NK-92 (cell line): ENCODE measurements around the gene TARBP2.

ENCODE experiments used
- DNase-seq: peaks from one replicate; lab custom pipeline; 2025; ENCODE audit not compliant: unreplicated experiment; lab: John Stamatoyannopoulos, UW

TARBP2 gene, protein sequence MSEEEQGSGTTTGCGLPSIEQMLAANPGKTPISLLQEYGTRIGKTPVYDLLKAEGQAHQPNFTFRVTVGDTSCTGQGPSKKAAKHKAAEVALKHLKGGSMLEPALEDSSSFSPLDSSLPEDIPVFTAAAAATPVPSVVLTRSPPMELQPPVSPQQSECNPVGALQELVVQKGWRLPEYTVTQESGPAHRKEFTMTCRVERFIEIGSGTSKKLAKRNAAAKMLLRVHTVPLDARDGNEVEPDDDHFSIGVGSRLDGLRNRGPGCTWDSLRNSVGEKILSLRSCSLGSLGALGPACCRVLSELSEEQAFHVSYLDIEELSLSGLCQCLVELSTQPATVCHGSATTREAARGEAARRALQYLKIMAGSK

DNA sequence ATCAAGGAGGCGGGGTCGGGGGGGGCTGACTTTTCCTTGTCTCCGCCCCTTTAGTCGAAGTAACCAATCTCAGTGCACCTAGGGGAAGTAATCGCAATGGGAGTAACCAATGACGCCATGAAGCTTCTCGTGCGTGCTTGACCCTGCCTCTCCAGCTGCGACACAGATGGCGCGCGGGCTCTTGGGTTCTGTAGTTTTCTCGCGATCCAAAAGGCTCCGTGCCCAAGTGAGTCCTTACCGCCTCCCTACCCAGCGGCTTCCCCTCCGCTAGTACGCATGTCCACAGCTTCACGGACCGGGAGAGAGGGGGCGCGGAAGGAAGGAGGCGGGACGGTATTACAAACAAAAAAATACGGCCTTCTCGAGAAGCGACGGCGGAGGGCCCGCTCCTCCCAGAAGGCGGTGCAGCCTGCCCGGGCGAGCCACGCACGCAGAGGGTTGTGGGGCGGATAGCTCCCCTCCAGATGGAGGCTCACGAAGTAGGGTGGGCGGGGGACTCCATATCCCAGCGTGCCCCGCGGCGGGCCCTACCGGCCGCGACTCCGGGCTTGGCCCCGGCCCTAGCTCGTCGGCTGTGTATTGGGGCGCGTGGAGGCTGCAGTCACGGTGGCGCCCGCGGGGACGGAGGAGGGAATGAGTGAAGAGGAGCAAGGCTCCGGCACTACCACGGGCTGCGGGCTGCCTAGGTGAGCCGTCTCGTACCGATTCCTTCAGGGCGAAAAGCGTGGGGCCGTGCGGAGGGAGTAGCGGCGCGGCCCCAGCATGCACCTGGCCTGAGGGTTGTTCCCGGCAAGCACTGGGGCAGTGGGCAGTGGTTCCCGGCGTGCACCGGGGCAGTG is at the start of gene TARBP2:
TSS of gene TARBP2 (plus strand) at position 508 of the 839 bp plus-strand sequence. CDS start at position 634, 126 bp downstream.
- peak; percentile 93 for DNase-seq

DNA sequence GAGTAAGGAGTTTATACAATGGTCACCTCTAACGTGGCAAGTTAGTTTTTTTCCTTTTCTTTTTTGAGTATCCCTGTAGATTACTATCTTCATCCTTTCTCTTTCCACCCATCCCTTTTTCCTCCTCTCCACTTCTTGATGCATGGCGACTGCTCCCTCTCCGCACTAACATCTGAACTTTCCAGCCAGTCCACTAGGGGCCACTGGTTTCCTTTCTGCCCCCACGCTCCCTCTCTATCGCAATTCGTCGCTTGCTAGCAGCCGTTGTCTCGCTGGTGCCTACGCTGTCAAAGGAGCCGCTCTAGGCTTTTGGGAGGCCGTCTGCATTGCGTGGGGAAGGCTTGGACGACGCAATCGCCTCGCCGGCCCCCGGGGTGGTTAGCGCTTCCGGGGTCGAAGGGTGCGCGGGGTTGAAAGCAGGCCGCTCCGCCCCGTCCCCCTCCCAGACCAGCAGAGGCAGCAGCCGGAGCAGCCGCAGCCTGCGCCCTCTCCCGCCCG is 49.4 kb upstream of the TARBP2 start, which contains the start of gene PCBP2:
TSS of gene PCBP2 (plus strand) at position 442 of the 498 bp plus-strand sequence. CDS start 2,699 bp downstream, outside the sequence.
- DNase-seq: peak; percentile 72

DNA sequence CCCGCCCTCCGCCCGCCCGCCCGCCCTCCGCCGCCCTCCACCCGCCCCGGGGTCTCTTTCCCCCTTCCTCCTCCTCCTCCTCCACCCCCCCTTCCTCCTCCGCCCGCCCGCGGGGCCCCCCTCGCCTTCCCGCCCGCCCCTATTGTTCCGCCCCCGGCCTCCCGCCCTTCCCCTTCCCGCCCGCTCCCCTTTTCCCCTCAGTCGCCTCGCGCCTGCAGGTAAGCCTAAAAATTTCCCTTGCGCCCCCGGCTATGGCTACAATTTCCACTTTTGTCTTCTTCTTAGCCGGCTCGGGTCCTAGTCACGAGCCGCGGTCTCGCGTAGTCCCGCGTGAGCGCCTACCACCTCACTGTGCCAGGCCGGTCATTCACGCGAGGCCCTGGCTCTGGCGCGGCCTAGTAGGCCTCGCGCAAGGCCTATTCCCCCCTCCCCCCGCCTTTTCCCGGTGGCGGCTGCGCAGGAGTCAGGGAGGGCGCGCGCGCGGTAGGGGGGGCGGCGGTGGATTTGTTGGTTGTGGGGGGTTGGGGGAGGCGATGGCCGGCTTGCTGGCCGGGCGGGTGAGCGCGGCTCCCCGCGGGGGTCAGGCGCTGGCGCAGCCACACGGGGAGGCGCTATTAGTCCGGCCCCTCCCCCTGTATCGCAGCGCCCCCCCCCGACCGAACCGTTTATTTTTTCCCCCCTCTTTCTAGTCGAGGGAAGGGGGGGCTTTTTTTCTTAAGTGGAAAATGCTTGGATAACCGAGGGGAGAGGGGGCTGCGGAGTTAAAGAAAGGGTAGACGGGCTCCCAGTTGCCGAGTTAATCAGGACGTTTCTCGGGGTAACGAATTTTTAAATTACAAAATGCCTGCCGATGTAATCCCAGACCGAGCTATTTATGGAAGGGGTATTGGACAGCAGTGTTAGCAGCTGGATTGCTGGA is 48.7 kb upstream of the TARBP2 start:
- no peak for DNase-seq

DNA sequence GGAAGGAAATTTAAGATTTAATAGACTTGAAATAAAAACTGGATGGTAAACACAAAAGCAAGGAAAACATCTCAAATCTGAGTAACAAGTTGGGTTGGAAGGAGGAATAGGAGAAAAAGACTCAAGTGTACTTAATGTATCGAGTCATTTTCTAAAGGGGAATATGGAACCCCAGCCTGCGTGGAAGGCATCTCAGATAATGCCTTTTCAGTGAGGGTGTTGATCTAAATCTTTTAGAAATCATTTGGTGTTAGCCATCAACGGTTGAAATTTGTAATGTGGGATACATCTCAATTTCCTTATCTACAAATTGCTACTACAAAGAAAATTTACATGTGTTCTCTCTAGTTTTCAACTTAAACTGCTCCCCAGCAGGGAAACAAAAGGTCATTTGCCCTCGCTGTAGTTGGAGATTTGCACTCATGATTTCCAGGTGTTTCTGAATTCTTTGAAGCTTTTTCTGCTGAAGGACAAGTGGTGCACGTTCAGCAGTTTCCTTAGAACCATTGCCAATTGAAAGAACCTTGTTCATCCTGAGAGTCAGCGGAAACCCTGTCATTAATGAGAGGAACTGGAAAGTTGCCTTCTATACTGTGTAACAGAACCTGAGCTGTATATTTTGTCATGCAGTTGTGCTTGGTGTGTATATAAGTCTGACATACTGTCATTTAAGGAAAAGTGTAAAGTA is 47.0 kb upstream of the TARBP2 start:
- DNase-seq: no peak

DNA sequence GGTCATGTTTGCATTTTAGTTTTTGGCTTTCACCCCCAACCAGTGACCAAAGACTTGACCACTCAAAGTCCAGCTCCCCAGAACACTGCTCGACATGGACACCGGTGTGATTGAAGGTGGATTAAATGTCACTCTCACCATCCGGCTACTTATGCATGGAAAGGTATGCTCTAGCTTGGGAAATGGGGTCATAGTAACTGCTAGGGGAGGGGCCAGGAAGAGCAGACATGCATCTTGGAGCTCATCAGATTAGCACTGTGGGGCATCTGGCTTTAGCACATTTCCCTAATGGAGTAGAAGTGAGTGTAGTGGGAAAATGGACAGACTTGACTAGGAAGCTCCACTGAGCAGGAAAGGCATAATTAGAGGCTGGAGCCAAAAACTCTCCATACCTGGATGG is 46.4 kb upstream of the TARBP2 start:
- no peak for DNase-seq

DNA sequence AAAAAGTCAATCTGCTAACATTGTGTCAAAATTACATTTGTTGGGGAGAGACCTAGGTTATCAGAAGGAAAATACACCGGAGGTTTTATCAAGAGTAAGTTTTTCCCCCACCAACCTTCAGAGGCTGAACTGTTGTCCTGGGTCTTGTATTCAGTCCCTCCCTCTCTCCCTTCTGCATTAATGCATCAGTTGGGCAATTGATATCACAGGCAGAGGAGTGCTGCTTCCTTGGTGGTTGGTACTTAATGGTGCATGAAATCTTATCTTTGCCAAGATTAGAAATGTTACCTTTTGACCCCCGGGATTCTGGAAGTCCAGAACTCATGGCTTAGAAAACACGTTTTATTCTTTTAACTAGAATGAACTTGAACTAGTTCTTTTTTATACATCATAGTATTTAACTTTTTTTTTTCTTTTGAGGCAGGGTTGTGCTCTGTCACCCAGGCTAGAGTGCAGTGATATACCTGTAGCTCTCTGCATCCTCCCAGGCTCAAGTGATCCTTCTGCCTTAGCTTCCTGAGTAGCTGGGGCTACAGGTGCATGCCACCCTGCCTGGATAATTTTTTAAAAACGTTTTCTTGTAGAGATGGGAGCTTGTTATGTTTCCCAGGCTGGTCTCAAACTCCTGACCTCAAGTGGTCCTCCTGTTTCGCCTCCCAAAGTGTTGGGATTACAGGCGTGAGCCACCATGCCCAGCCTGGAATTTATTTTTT is 44.3 kb upstream of the TARBP2 start:
- DNase-seq: no peak

DNA sequence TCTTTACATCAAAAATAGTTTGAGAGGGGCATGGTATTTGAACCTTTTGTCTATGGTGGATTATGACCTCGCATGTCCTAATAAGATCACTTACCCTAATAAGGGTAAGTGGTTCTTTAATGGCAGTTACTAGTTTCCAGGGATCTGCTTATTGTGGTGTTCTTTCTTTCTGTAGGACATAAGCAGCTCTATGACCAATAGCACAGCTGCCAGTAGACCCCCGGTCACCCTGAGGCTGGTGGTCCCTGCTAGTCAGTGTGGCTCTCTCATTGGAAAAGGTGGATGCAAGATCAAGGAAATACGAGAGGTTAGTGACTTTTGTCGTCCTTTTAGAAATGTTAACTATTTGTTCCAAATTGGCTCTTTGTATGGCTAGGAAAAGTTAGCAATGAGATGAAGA is 42.0 kb upstream of the TARBP2 start:
- no peak for DNase-seq

DNA sequence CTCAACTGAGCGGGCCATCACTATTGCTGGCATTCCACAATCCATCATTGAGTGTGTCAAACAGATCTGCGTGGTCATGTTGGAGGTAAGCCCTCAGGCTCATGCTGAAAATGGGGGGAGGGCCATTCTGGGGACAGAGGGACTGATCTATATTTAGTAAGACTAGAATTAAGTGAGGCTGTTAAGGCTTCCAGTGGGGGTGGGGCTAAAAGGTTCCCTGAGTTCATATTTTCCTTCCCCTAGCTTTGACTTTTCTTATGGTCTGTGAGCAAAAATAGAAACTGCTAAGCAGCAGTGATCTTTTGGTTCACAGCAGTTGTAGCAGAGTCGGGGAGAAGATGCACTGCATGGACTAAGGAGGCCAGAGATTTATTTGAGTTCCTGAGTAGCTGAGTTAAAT is 40.0 kb upstream of the TARBP2 start:
- DNase-seq: no peak

DNA sequence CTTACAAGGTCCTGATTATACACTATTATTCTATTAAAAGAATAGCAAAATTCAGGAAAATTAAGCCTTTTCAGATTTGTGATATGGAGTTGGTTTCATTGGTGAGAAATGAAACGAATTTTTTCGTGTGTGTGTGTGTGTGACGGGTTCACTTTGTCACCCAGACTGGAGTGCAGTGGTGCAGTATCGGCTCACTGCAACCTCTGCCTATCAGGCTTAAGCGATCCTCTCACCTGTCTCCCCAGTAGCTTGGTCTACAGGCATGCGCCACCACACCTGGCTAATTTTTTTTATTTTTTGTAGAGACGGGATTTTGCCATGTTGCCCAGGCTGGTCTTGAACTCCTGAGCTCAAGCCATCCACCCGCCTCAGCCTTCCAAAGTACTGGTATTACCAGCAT is 39.5 kb upstream of the TARBP2 start:
- no peak for DNase-seq

DNA sequence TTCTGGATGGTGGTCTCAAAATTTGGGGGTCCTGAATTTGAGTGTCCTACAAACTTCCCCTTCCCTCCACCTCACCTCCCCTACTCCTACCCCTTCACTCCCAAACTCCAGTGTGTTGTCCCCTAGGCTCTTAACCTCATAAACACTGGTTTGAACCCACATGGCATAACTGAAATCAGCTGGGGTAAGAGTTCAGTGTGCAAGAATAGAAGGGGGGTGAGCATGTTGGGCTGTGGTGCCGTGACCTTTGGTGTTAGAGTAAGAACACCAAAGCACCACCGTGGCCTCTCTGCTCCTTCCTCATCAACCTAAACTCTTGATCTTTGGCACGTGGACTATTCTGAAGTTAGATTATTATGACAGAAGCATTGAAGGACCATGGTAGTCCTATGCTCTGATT is 38.1 kb upstream of the TARBP2 start:
- no peak for DNase-seq

DNA sequence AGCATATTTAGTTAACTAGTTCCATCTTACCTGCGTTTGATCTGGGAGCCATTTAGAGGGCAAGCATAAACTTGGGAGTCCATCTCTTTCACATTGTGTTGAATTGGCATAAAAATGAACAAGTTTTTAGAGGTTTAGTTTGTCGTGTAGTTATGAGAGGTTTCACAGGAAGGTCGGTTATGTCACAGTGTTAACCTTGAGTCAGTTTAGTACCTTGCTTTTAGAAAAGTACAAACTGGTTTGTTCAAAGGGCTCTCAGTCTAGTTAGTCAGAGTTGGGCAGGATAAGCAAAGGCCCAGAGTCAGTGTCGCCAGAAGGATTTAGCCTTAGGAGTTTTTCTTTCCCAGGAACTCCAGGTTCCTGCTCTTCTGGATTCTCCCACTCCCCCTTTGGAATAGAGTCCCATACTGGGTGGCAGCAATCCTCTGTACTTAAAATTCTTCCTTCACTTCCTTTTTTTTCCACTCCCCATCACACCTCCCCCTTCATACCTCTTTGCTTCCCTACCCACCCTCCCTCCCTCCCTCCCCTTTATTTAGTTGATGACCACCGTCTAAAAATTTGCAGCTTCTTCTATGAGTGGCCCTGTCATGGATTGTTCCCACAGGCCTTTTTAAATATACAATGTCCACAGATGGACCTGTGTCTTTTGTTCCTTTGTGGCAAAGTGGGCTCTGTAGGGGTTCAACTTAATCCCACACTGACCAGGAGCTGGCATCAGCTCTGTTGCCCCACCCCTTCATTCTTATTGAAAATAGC is 37.1 kb upstream of the TARBP2 start:
- no peak for DNase-seq

DNA sequence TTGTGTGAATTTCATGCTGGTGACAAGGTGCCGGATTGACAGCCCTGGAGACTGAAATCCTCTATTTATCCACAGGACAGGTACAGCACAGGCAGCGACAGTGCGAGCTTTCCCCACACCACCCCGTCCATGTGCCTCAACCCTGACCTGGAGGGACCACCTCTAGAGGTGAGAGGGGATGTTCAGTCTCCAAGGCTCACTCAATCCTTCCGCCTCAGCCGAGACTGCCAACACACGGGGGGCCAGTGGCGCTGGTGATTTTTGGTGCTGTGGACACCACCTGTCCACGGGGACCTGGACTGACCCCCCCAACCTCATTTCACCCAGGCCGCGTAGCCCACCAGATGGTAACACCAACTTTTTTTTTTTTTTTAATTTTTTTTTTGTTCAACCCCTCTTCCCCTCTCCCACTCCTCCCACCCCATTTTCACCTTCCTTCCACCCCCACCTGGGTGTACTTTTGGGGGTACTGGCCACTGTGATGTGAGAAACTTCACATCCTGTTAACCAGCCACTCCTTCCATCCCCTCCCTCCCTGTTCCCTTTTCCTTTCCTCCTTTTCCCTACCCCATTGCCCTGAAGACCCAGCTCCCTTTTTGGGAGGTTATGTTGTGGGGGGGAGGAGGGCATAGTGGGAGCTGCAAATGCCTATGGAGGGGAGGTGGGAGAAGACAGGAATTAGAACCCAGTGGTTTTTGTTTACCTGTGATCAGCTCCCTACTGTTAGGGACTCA is 36.2 kb upstream of the TARBP2 start:
- DNase-seq: no peak

DNA sequence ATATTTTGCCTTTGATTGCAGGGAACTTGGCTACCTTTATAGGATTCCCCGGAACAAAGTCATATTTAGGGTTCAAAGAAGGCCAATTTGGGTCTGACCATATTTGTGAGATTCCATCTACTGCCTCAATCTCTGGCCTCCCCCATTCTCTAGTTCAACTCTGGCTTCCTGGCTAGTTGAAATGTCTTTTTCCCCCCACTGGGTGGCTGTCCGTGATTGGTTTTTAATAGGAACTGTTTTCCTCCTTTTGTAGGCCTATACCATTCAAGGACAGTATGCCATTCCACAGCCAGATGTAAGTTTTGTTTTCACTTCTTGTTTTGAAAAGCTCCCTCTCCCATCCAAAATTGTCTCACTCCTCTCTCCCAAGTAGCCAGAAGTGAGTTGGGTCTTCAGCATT is 35.4 kb upstream of the TARBP2 start:
- DNase-seq: no peak

DNA sequence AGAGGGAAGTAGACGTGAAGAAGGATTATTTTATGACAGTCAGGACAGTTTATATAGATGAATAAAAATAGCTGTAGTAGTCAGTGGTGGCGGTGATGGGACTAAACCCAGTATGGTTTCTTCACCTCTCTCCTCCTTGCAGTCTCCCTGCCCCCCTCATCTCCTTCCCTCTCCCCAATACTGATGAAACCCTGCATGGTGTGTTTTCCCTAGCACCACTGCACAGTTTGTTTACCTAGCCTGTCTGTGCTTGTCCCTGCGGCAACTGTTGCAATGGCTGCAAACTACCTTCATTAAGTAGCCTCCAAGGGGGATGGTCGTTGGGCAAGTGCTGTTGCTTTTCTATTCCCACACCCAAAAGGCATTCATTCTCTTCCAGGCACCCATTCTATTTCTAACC is 34.4 kb upstream of the TARBP2 start:
- DNase-seq: no peak

DNA sequence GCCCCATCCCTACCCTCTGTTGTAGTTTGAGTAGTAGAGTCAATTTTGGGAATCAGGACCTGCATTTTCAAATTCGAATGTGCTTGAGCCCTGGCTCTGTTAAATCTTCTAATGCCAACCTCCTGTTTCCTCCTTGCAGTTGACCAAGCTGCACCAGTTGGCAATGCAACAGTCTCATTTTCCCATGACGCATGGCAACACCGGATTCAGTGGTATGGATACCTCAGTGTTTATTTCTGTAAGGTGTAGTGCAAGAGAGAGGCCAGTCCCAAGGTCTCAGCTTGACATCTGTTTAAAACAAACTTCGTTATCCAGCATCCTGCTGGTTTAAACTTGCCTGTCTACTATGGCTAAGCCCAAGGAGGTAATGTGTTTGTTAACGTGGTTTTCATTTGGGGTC is 34.0 kb upstream of the TARBP2 start:
- no peak for DNase-seq

DNA sequence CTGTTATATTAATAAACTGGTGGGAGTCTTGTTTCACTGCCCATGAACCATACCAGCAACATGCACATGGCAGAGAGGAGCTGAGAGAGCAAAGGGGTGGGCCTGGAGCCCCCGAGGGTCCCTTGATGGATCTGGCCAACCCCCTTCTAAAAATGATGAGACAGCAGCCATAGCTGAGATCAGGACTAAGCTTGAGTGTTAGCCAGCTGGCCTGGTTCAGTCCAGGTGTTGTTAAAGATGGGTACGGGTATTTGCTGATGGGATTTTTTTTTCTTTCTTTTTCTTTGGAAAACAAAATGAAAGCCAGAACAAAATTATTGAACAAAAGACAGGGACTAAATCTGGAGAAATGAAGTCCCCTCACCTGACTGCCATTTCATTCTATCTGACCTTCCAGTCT is 33.2 kb upstream of the TARBP2 start:
- no peak for DNase-seq

DNA sequence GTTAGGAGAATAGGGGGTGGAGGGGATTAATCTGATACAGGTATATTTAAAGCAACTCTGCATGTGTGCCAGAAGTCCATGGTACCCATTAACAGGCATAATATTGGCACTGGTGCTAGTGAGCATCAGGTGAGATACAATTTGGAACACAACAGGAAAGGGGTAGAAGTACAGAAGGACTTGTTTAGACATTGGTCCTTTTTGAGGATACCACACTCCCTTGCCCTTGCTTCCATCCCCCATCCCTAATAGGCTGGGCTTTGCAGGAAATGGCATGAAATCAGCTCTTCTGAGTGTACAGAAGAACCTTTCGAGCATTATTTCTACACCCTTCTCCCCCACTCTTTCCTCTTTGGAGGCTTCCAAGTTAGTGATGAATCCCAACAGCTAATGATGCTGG is 32.8 kb upstream of the TARBP2 start:
- no peak for DNase-seq

DNA sequence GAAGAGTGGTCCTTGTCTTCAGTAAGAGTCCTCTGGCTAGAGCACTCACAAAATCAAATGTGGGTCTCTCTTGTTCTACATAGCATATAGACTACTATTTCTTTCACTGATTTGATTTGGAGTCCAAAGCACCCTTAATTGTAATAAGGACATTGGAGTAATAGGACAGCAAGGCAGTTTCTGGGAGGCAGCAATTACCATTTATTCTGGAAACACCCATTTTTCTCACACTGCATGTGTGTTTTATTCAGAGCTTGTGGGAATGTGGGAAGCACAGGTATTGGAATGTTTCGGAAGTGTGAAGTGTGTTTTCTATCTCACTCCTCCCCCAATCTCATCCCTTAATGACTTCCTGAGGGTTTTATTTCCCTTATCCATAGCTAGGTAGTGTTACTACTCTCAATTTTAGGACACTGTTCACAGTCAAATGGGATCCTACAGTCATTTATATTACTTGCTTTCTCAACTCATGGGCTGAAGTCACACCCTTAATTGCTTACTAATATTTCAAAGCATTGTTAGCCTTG is 29.0 kb upstream of the TARBP2 start:
- DNase-seq: no peak
